H1 (cell line): ENCODE measurements around the gene GPC6. TPM values are rescaled to one million over a fixed set of nuclear protein-coding genes. Genes with fewer than 3 reads are reported as not detected.

ENCODE experiments used
- CTCF ChIA-PET: fragments of 300-600 bp; sonication (Branson Sonifier 250); formaldehyde crosslinking; loops from one replicate; lab custom pipeline; 2021; ENCODE audit not compliant: partially characterized antibody; lab: Charles Lee
- POLR2A ChIA-PET: fragments of 300-600 bp; sonication (Branson Sonifier 250); formaldehyde crosslinking; loops from one replicate; lab custom pipeline; 2021; ENCODE audit warnings: inconsistent platforms; ENCODE audit not compliant: partially characterized antibody; lab: Charles Lee
- DNase-seq, 2 experiments: peaks; one replicate each; pipeline versions ENCODE4 v3.0.0 to v3.0.0-alpha.2; 2010 to 2022; ENCODE audit warnings: low spot score in 2 of 2, low read depth in 1 of 2, mixed read lengths in 1 of 2
- FAIRE-seq: peaks from 2 replicates; lab custom pipeline; 2011; peaks lifted over from hg19 to GRCh38; lab: Jason Lieb, UNC
- H2AFZ ChIP-seq: 2 replicates; pipeline ENCODE4 v1.8.1; 2012; ENCODE audit warnings: low read length, inconsistent platforms
- H2AK5ac ChIP-seq: 2 replicates; pipeline ENCODE4 v1.6.1; 2013; ENCODE audit warnings: low read depth, low read length
- H2BK120ac ChIP-seq: replicated peaks from 2 replicates; pipeline ENCODE3; 2013; ENCODE audit warnings: low read depth, low read length, inconsistent platforms
- H2BK12ac ChIP-seq: 2 replicates; pipeline ENCODE4 v1.6.1; 2013; ENCODE audit warnings: low read depth, low read length
- H2BK15ac ChIP-seq: 2 replicates; pipeline ENCODE4 v1.6.1; 2013; ENCODE audit warnings: low read length
- H2BK20ac ChIP-seq: 2 replicates; pipeline ENCODE4 v1.6.1; 2013; ENCODE audit warnings: low read length
- H2BK5ac ChIP-seq: 2 replicates; pipeline ENCODE4 v1.6.1; 2013; ENCODE audit warnings: low read depth, low read length
- H3K14ac ChIP-seq: 2 replicates; pipeline ENCODE4 v1.6.1; 2013; ENCODE audit warnings: inconsistent platforms; ENCODE audit not compliant: insufficient read length
- H3K18ac ChIP-seq: 2 replicates; pipeline ENCODE4 v1.6.1; 2013; ENCODE audit warnings: low read length; ENCODE audit errors: extremely low read depth
- H3K23ac ChIP-seq: 2 replicates; pipeline ENCODE4 v1.6.1; 2013; ENCODE audit warnings: inconsistent platforms; ENCODE audit not compliant: insufficient read length
- H3K23me2 ChIP-seq: 2 replicates; pipeline ENCODE4 v1.6.1; 2013; ENCODE audit warnings: low read depth, low read length
- H3K27ac ChIP-seq: 2 replicates; pipeline ENCODE4 v1.6.1; 2011; ENCODE audit warnings: low read depth, low read length, inconsistent platforms
- H3K27me3 ChIP-seq, 4 experiments: replicated peaks in 1 of 4; 1 replicate in 1 of 4; 2 replicates in 3 of 4; pipeline versions ENCODE4 v1.6.1 to v1.8.1; 2011 to 2013; ENCODE audit warnings: low read length in 3 of 4, mild to moderate bottlenecking in 3 of 4, inconsistent platforms in 2 of 4, mixed read lengths in 2 of 4, moderate library complexity in 1 of 4; ENCODE audit not compliant: control insufficient read depth in 3 of 4, insufficient read depth in 3 of 4; ENCODE audit errors: extremely low read depth in 1 of 4
- H3K36me3 ChIP-seq, 4 experiments: 2 replicates each; pipeline versions ENCODE4 v1.6.1 to v1.8.1; 2011 to 2013; ENCODE audit warnings: mild to moderate bottlenecking in 4 of 4, low read length in 3 of 4, moderate library complexity in 2 of 4, control low read depth in 1 of 4, inconsistent platforms in 1 of 4; ENCODE audit not compliant: insufficient read depth in 4 of 4, control insufficient read depth in 2 of 4
- H3K4ac ChIP-seq: replicated peaks from 2 replicates; pipeline ENCODE3; 2013; ENCODE audit warnings: low read length, low read depth, mixed read lengths, inconsistent platforms; ENCODE audit not compliant: insufficient read length
- H3K4me1 ChIP-seq, 4 experiments: replicated peaks in 1 of 4; 1 replicate in 1 of 4; 2 replicates in 3 of 4; pipeline versions ENCODE4 v1.6.1 to v1.8.1; 2011 to 2013; ENCODE audit warnings: low read length in 3 of 4, inconsistent platforms in 2 of 4, mixed read lengths in 1 of 4; ENCODE audit not compliant: insufficient read depth in 4 of 4, control insufficient read depth in 3 of 4
- H3K4me2 ChIP-seq, 2 experiments: 2 replicates each; pipeline versions ENCODE4 v1.6.1 to v1.8.1; 2011 to 2013; ENCODE audit warnings: low read depth in 2 of 2, low read length in 2 of 2, control low read depth in 1 of 2, inconsistent platforms in 1 of 2, mild to moderate bottlenecking in 1 of 2; ENCODE audit not compliant: insufficient read depth in 1 of 2
- H3K4me3 ChIP-seq, 4 experiments: fragments of 200-600, 300-600 bp in 1 of 4; sonication (generic), shearing (Covaris generic), sonication (Bioruptor Twin) in 1 of 4; 2 replicates each; pipeline versions ENCODE4 v1.5.1 to v1.8.1; 2011 to 2016; ENCODE audit warnings: low read length in 4 of 4, low read depth in 3 of 4, control low read depth in 2 of 4, inconsistent platforms in 2 of 4, mild to moderate bottlenecking in 2 of 4, mixed read lengths in 1 of 4, moderate library complexity in 1 of 4; ENCODE audit not compliant: insufficient read depth in 2 of 4; ENCODE audit errors: extremely low read depth in 1 of 4
- H3K56ac ChIP-seq: replicated peaks from 2 replicates; pipeline ENCODE3; 2013; ENCODE audit warnings: low read depth, mild to moderate bottlenecking, mixed read lengths, low read length, inconsistent platforms; ENCODE audit not compliant: insufficient read length
- H3K79me1 ChIP-seq: 2 replicates; pipeline ENCODE4 v1.6.1; 2013; ENCODE audit warnings: low read depth, low read length, control low read depth
- H3K79me2 ChIP-seq, 2 experiments: 2 replicates each; pipeline versions ENCODE4 v1.6.1 to v1.8.1; 2012 to 2013; ENCODE audit warnings: low read length in 2 of 2, mild to moderate bottlenecking in 2 of 2, inconsistent platforms in 1 of 2; ENCODE audit not compliant: insufficient read depth in 2 of 2, control insufficient read depth in 1 of 2
- H3K9ac ChIP-seq, 4 experiments: replicated peaks in 1 of 4; 1 replicate in 1 of 4; 2 replicates in 3 of 4; pipeline versions ENCODE4 v1.6.1 to v1.8.1; 2011 to 2013; ENCODE audit warnings: low read depth in 3 of 4, low read length in 3 of 4, control low read depth in 2 of 4, mild to moderate bottlenecking in 2 of 4, moderate library complexity in 2 of 4, inconsistent platforms in 1 of 4; ENCODE audit errors: extremely low read depth in 1 of 4
- H3K9me3 ChIP-seq, 2 experiments: 2 replicates each; pipeline versions ENCODE4 v1.6.1 to v1.8.1; 2012 to 2013; ENCODE audit warnings: mild to moderate bottlenecking in 2 of 2, moderate library complexity in 2 of 2, control low read depth in 1 of 2, inconsistent platforms in 1 of 2, low read depth in 1 of 2, low read length in 1 of 2, mixed read lengths in 1 of 2; ENCODE audit not compliant: insufficient read depth in 2 of 2
- H4K20me1 ChIP-seq, 2 experiments: replicated peaks in 1 of 2; 2 replicates each; pipeline versions ENCODE3 to v1.8.1; 2011 to 2013; ENCODE audit warnings: inconsistent platforms in 2 of 2, low read length in 2 of 2, mild to moderate bottlenecking in 1 of 2; ENCODE audit not compliant: insufficient read depth in 2 of 2, control insufficient read depth in 1 of 2
- H4K5ac ChIP-seq: 2 replicates; pipeline ENCODE4 v1.6.1; 2013; ENCODE audit warnings: low read length, low read depth, mixed read lengths, inconsistent platforms; ENCODE audit not compliant: insufficient read length
- H4K8ac ChIP-seq: 2 replicates; pipeline ENCODE4 v1.8.0; 2013; ENCODE audit warnings: mild to moderate bottlenecking, moderate library complexity, low read length, inconsistent platforms; ENCODE audit not compliant: insufficient read depth; ENCODE audit errors: extremely low read depth
- H4K91ac ChIP-seq: replicated peaks from 2 replicates; pipeline ENCODE3; 2013; ENCODE audit warnings: low read length, mixed read lengths, inconsistent platforms; ENCODE audit not compliant: insufficient read length
- CBX8 ChIP-seq: fragments of 300-800, 300-1000 bp; sonication (generic); IDR thresholded peaks from 2 replicates; pipeline ENCODE4 v1.7.1; 2016; ENCODE audit warnings: low read depth, low read length, borderline replicate concordance
- NRF1 ChIP-seq: IDR thresholded peaks from 2 replicates; pipeline ENCODE4 v1.6.1; 2011; ENCODE audit warnings: mild to moderate bottlenecking, low read depth, low read length, improper control_type of control experiment
- RBBP5 ChIP-seq: IDR thresholded peaks from 2 replicates; pipeline ENCODE4 v1.7.1; 2012; ENCODE audit warnings: low read depth, mild to moderate bottlenecking, inconsistent platforms, low read length, moderate library complexity, borderline replicate concordance
- WGBS, 2 experiments: shearing (Covaris generic) in 1 of 2; methylation state at CpG; one replicate each; pipeline versions ENCODE4 v1.1.6 to v1.1.7; 2013 to 2015; ENCODE audit warnings: low lambda C conversion rate in 2 of 2, mixed read lengths in 2 of 2, inconsistent platforms in 1 of 2, low coverage in 1 of 2, missing lambda C conversion rate in 1 of 2; ENCODE audit not compliant: insufficient replicate concordance in 2 of 2, insufficient coverage in 1 of 2, insufficient read length in 1 of 2; ENCODE audit errors: extremely low coverage in 1 of 2, missing lambda C conversion rate in 1 of 2; 5-methylcytosine and 5-hydroxymethylcytosine counted together
- polyA plus RNA-seq, 7 experiments: library from polyadenylated mRNA; depleted of rRNA in 3 of 7; stranded (reverse) in 5 of 7; unstranded in 2 of 7; fragments of >200 nt in 5 of 7; fragments of 200-250 nt in 2 of 7; gene quantifications; 1 replicate in 5 of 7; 2 replicates in 1 of 7; 4 replicates in 1 of 7; pipeline versions ENCODE4 v1.2.1 to v1.2.3, GENCODE V29; 2011 to 2013; ENCODE audit warnings: missing spikeins in 2 of 7, mixed read lengths in 2 of 7
- total RNA-seq: library from RNA; stranded (reverse); fragmentation: NEBNext Ultra II Directional; extraction: Animal tissue kit (Norgen Biotek cat#: 25700); gene quantifications from 2 replicates; pipeline ENCODE4 v1.2.1, GENCODE V29; 2021

The GPC6 gene
- total and polyA plus RNA-seq, 2 of the 8 experiments (the other 6 are each of a cell fraction or from before 2014, with no cell fraction given), result 5.4 to 12.0 TPM

DNA sequence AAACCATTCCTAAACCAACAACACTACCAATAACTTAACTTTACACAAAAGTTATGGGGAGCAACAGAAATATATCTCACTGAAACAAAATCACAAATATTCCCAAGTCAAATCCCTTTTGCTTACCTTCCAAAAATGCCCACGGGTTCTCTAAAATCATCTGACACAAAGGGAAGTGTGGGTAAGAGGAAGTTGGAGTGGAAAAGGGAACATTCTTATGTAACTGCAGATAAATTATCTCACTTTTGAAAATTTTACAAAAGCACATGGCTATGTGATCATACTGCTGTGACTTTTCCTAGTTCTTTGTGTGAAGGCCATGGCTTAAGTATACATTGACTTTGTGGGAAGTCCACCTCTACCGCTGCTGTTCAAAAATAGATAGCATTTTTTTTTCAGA is 350.5 kb downstream of the GPC6 start:
- Histone ChIP-seq H2AFZ (no peak overlapping the region), H3K23me2 (no peaks in the 10 kb centered on the region; the same call in 1 of the 2 replicates), H3K23ac (no peak overlapping the region), H2BK15ac (no peak overlapping the region), H3K9me3 (no peaks in the 10 kb centered on the region), H3K79me2 (no peaks in the 10 kb centered on the region), H3K56ac (no peak overlapping the region), H3K4me3 (no peak overlapping the region), H3K14ac (no peak overlapping the region), H4K91ac (no peak overlapping the region), H3K4ac (no peak overlapping the region), H4K8ac (no peak overlapping the region), H3K27me3 (no peaks in the 10 kb centered on the region), H3K18ac (no peak overlapping the region), H3K27ac (no peak overlapping the region), H3K4me2 (no peak overlapping the region), H2BK12ac (no peak overlapping the region), H4K5ac (no peak overlapping the region), H2AK5ac (no peak overlapping the region), H3K9ac (no peak overlapping the region), H3K36me3 (no peaks in the 10 kb centered on the region), H4K20me1 (no peaks in the 10 kb centered on the region), H3K79me1 (no peaks in the 10 kb centered on the region), H3K4me1 (no peaks in the 10 kb centered on the region), H2BK5ac (no peak overlapping the region), H2BK120ac (no peak overlapping the region), H2BK20ac (no peak overlapping the region)
- DNase-seq (no peak), FAIRE-seq (no peak)
- ChIA-PET POLR2A (no interaction called here), CTCF (interaction anchor here (0.6 kb wide), 1 partner anchor 14 kb away, joined by 3 read pairs; no protein-coding TSS in a partner anchor)
- 97% methylated on average over 2 of the region's 2 CpGs; no CpG with 5 or more reads in 1 of the 2 experiments for WGBS, 2 experiments
- TF ChIP-seq RBBP5, result no peak
- TF ChIP-seq NRF1, result no peak
- no peak for TF ChIP-seq CBX8
